ENCODE measurements around the gene ZNF207.

- no peak for TF ChIP-seq EZH2 (IDR thresholded peaks at IDR 0.05; ENCODE audit: low read length, unreplicated experiment)
- TF ChIP-seq CTCF (conservative IDR thresholded peaks at IDR 0.05; ENCODE audit: low read depth, low read length), result no peak
Measured at GRCh38 chr17:32335046-32335445, 14.9 kb upstream of the ZNF207 start.
